Measurements from ENCODE around the gene PTPRZ1.

Gene PTPRZ1

DNA sequence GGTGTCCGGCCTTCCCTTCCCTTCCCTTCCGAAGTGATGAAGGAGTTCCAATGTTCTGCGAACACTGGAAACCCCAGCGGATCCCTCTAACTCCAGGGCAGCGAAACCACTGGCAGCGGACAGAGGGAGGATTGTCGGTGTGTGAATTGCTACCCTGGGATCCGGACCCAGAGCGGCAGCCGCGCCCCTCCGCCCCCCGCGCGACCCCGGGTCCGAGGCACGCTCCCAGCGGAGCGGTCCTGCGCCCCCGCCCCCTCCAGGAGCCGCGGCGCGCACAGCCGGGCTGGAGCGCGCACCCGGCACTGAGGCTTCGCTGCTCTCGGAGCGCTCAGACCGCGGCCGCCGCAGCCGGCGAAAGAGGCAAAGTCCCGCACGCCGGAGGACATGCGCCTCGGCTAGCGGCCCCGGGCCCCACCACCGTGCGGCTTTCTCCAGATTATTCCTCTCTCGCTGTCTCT, at the start of gene PTPRZ1:
PTPRZ1 (plus strand) TSS at position 331 of the 458 bp plus-strand sequence. CDS start 339 bp downstream, outside the sequence.
- TF ChIP-seq GATA3 (IDR thresholded peaks at IDR 0.05; ENCODE audit: low read depth, low read length): no peak

DNA sequence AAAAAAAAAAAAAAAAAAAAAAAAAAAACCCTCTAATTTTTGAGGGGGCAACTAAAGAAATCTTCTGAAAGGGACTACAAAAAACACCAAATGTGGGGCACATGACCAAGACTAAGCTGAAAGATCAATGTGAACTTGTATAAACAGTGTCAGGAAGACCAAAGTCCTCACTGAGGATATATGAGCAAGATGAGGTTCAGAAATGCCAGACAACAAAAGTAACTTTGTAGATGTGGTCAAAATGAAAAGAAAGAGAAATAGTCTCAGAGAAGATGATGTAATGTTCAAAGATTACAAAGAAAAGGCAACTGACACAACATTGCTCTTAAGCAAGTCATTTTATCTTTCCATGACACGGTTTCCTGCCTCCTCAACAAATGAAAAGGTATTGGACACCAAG, 48.7 kb upstream of the PTPRZ1 start:
- TF ChIP-seq GATA3 (IDR thresholded peaks at IDR 0.05; ENCODE audit: low read depth, low read length): no peak
- TF ChIP-seq GATA2 (IDR thresholded peaks at IDR 0.05; ENCODE audit: low read depth, low read length): no peak

DNA sequence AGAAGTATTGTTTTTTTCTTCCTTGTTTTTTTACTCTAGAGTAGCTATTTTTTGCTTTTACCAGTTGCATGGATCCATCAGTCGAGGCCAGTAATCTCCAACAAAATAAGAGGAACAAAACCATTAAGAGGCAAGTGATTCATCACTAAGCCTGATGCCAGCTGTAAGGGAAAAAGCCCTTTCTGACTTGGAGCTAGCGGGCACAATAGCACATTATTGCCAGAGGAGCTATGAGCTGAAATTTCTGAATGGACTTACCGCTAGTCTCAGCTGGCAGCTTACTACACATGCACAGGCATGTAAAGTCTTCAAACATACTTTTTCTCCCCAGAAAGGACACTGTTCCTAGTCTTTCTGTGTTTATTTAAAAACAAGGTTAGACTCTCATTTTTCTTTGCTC, 41.6 kb upstream of the PTPRZ1 start:
- no peak for TF ChIP-seq GATA3 (IDR thresholded peaks at IDR 0.05; ENCODE audit: low read depth, low read length)
- no peak for TF ChIP-seq GATA2 (IDR thresholded peaks at IDR 0.05; ENCODE audit: low read depth, low read length)

DNA sequence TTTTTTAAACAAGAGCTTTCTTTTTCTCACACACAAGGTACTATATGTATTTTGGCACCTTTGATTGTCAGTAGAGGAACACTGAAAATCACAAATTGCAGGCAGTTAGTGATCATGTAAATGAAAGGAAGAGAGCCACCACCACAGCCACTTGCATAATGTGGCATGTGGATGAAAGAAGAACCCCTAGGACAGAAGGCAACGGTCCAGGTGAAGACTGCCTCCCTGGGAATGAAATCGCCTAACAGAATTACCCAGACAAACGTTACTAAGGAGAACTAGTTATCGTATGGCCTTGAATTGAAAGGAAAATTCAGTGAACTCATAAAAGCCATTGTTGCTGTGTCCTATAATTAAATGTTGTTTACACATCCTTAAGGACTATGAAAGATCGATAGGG, 41.2 kb upstream of the PTPRZ1 start:
- TF ChIP-seq GATA3 (IDR thresholded peaks at IDR 0.05; ENCODE audit: low read depth, low read length) (no peak), GATA2 (IDR thresholded peaks at IDR 0.05; ENCODE audit: low read depth, low read length) (no peak)

DNA sequence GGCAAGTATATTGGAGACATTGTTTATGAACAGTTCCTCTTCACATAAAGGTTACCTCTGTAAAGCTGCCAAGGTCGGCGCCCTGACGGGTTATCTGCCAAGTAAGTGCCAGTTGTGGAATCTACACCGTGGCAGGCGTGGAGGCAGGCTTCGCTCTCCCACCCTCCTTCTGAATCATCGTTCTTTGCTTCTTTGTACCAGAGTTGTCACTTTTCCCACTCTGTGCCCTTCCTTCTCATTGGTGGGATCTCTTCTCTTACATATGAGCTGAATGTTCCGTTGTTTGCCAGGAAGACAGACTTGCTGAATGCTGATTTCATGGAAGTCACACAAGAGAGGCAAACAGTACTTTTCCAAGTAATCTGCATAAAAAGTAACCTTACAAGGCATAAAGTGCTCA, 40.6 kb upstream of the PTPRZ1 start:
- TF ChIP-seq GATA2 (IDR thresholded peaks at IDR 0.05; ENCODE audit: low read depth, low read length) (no peak), GATA3 (IDR thresholded peaks at IDR 0.05; ENCODE audit: low read depth, low read length) (no peak)

DNA sequence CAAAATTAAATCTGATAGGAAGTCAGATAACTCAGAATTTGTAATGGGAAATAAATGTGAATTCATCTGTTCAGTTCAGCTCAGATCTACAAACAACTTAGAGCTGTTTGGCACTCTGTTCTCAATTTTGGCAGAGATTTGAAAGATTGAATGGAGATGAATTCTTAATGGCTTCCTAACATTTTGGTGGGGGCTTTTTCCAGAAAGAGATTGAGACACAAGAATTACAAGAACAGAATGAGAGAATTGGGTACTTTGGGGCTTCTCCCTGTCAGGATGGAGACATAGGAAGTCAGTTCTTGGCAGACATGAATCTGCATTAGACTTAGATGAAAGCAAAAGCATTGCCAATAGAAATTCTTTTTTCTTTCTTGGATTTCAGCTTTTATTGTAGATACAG, 39.0 kb upstream of the PTPRZ1 start:
- no peak for TF ChIP-seq GATA3 (IDR thresholded peaks at IDR 0.05; ENCODE audit: low read depth, low read length)
- no peak for TF ChIP-seq GATA2 (IDR thresholded peaks at IDR 0.05; ENCODE audit: low read depth, low read length)

DNA sequence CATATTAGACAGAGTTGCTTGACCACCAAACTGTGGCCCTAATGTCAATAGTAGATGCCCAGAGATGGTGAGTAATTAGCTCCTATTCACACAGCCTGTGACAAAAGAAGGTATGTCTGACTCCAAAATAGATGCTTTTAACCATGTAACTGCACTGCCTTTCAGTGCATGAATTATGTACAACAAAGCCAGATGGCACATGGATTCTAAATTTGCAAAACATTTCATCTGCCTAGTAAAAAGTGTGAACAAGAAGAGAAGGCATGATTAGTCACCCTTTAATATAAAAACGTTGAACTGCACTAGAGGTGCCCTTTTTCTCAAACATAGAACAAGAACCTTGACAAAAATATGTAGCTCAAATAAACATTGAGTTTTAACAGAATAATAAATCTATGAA, 35.5 kb upstream of the PTPRZ1 start:
- TF ChIP-seq GATA2 (IDR thresholded peaks at IDR 0.05; ENCODE audit: low read depth, low read length): no peak
- no peak for TF ChIP-seq GATA3 (IDR thresholded peaks at IDR 0.05; ENCODE audit: low read depth, low read length)

DNA sequence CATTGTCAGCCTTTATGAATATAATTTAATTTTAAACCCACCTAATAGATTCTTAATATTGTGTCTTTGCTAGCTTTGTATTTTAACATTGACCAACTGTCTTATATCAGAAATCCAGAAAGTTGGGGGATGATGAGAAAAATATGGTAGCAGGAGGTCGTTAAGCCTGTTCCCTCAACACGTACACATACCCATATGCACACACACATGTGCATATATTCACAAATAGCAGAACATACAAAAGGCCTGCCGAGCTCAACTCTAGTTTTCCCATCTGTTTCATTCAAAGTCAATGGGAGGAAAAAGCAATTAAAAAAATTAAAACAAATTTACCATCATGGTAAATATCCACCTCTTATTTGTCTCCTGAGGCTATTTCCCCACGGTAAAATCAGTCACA, 25.9 kb upstream of the PTPRZ1 start:
- TF ChIP-seq GATA2 (IDR thresholded peaks at IDR 0.05; ENCODE audit: low read depth, low read length) (no peak), GATA3 (IDR thresholded peaks at IDR 0.05; ENCODE audit: low read depth, low read length) (no peak)

DNA sequence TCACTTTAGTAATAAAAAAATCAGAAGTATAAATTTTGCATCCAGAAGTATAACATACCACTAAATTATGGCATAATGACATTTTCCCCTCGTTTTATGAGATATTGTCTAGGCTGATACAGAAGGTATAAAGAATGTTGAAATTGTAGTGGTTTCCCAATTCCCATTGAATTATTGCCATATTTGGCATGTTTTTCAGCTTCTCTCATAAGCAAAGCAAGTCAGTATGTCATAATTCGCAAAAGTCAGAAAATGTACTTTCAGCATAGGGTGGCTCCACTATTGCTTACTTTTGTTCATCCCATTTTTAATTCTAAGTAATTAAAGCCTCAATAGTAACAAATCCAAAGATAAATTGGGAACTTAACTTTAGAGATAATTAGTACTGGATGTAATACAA, 19.7 kb upstream of the PTPRZ1 start:
- no peak for TF ChIP-seq GATA3 (IDR thresholded peaks at IDR 0.05; ENCODE audit: low read depth, low read length)
- no peak for TF ChIP-seq GATA2 (IDR thresholded peaks at IDR 0.05; ENCODE audit: low read depth, low read length)

DNA sequence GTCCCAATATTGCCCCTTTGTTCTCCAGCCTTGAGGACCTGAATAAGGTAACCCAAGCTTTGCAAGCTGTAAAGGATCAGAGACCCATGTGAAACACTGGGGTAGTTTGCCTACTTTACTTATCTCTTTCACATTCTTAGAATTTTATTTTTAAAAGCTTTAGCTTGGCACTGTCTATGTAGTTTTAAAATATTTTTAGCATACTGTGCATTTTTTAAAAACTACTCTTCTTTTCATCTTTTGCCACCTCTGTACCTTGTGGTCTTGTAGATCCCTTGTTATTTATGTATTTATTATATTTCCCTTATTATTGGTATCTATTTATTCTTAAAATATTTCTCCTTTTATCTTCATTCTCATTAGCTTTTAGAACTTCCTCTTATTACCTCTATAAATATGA, 12.0 kb upstream of the PTPRZ1 start:
- TF ChIP-seq GATA2 (IDR thresholded peaks at IDR 0.05; ENCODE audit: low read depth, low read length) (no peak), GATA3 (IDR thresholded peaks at IDR 0.05; ENCODE audit: low read depth, low read length) (no peak)

DNA sequence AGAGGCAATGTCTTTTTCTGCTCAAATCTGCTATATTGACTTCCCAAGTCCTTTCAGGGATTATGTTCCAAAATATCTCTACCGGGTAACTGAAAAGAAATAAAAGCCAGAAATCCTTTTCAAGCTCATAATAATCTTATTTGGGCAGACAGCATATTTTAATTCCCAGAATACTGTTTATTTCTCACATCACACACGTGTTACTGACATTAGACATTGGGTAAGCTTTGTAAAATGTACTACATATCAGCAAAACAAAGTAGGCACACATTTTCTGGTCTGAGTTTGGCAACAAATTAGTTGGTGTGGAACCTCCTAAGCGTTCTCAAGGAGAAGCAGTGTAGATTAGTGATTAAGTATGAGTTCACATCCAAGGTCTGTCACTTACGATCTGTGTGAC, 10.4 kb upstream of the PTPRZ1 start:
- TF ChIP-seq GATA3 (IDR thresholded peaks at IDR 0.05; ENCODE audit: low read depth, low read length) (no peak), GATA2 (IDR thresholded peaks at IDR 0.05; ENCODE audit: low read depth, low read length) (no peak)

DNA sequence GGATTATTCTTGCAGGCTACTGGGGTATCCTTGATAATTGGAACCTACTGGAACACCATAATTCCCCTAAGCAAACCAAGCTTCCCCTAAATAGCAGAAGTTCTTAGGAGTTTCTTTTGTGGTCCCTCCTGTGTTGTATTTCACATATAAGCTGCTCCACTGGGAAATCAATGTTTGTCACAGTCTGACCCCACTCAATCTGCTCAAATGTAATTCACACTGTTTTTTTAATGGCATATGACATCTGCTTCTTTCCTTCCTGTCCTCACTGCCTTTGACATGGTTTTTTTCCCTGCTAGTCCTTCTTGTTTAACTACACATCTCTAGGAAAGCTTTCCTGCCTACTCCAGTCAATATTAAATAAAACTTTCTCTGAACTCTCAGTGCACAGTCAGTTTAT, 1.8 kb upstream of the PTPRZ1 start:
- TF ChIP-seq GATA2 (IDR thresholded peaks at IDR 0.05; ENCODE audit: low read depth, low read length): no peak
- no peak for TF ChIP-seq GATA3 (IDR thresholded peaks at IDR 0.05; ENCODE audit: low read depth, low read length)

DNA sequence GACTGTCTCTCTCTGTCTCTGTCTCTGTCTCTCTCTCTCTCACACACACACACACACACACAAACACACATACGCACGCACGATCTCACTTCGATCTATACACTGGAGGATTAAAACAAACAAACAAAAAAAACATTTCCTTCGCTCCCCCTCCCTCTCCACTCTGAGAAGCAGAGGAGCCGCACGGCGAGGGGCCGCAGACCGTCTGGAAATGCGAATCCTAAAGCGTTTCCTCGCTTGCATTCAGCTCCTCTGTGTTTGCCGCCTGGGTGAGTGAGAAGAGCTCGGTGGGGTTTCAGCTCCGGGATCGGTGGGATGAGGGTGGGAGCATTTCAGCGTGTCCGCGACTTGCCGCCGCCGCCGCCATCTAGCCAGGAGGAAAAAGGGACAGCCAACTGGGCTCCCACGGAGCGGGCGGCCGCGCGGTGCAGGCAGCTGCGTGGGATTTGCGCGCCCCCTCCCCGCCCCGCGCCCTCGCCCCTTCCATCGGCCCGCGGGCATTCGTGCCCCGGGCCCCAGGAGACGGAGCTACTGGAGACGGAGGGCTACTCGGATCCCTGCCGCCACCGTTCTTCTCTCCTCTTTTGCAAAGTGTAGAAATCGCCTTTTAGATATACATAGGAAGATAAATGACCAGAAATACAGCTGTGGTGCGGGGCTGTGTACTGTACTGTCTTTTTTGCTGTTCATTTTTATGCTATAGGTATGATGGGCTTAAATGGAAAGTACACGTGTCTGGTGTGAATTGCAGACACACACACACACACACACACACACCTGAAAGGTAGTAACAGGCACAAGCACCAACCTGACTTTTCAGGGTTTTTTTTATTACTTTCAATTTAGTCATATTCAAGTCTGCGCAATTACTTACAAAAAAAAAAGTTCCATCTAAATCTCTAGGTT, 581 bp downstream of the PTPRZ1 start:
- TF ChIP-seq GATA3 (IDR thresholded peaks at IDR 0.05; ENCODE audit: low read depth, low read length) (no peak), GATA2 (IDR thresholded peaks at IDR 0.05; ENCODE audit: low read depth, low read length) (no peak)

DNA sequence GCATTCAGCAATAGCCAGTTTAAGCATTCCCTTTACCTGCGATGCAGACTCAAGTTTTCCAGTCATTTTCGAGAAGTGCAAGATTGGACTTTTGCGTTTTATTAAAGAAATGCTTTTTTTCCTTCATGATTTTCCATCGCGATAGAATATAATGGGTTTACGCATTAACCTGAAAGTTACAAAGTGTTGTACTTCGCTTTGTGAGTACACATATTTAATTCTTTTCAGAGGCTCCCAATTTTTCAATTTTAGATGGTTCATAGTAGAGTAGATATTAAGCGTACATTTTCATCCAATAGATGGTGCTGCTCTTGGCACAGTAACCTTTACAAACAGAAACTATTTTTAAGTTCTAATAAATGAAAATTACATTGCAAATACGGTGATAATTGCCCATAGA, 1.3 kb downstream of the PTPRZ1 start:
- no peak for TF ChIP-seq GATA3 (IDR thresholded peaks at IDR 0.05; ENCODE audit: low read depth, low read length)
- no peak for TF ChIP-seq GATA2 (IDR thresholded peaks at IDR 0.05; ENCODE audit: low read depth, low read length)

DNA sequence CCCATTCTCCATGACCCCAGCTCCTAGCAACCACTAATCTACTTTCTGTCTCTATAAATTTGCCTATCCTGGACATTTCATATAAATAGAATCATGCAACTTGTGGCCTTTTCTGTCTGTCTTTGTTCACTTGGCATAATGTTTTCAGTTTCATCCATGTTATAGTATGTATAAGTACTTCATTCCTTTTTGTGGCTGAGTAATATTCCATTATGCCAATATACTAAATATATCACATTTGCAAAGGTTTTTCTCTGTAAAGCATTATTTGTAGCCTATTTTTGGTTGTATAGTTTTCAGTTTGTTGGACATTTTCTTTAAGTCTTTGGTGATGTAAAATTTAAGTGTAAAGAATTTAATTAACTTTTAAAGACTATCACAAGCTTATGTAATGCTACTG, 2.2 kb downstream of the PTPRZ1 start:
- TF ChIP-seq GATA2 (IDR thresholded peaks at IDR 0.05; ENCODE audit: low read depth, low read length): no peak
